ENCODE results near the gene P4HTM. TPM values are rescaled to one million over a fixed set of nuclear protein-coding genes. Genes with fewer than 3 reads are reported as not detected.
A peak's percentile ranks its signal among the peaks of the same experiment; 100 is the strongest.

P4HTM gene
- total RNA-seq, 1 donor from 2014 or later, result 25.0 TPM

- no peaks in the 10 kb centered on the region for H3K27me3 Mint-ChIP-seq (ENCODE audit: low read depth, unreplicated experiment)
- TF ChIP-seq EZH2 (IDR thresholded peaks at IDR 0.05; ENCODE audit: insufficient read depth, low read length) (no peak), CTCF (IDR thresholded peaks at IDR 0.05; ENCODE audit: insufficient read depth, low read depth, low read length) (no peak)
- peak within 1 kb of the TSS; percentile 84 for H3K27ac Mint-ChIP-seq (ENCODE audit: unreplicated experiment)
- no peaks in the 10 kb centered on the region for H3K27me3 ChIP-seq (ENCODE audit: insufficient read depth, low read length)
- H3K36me3 ChIP-seq (ENCODE audit: insufficient read depth, low read length), result peaks cover 16% of the 10 kb centered on the region
- DNase-seq (ENCODE audit: low read depth) (peak; percentile 39), FAIRE-seq (no peak)
- H3K36me3 Mint-ChIP-seq (ENCODE audit: low read depth, unreplicated experiment), result peaks cover 14% of the 10 kb centered on the region
- peaks cover 73% of the 10 kb centered on the region for H3K79me2 ChIP-seq (ENCODE audit: insufficient read depth, low read length)
- H3K4me3 Mint-ChIP-seq (ENCODE audit: unreplicated experiment), result peak within 1 kb of the TSS; percentile 93
- peak within 1 kb of the TSS; percentile 81 for H3K9ac ChIP-seq (ENCODE audit: low read length)
- peak within 1 kb of the TSS; percentile 87 for H2AFZ ChIP-seq (ENCODE audit: low read depth, low read length)
- peak within 1 kb of the TSS; percentile 52 for H3K27ac ChIP-seq (ENCODE audit: low read depth, low read length)
- peaks cover 15% of the 10 kb centered on the region for H3K4me1 Mint-ChIP-seq (ENCODE audit: low read depth, unreplicated experiment)
- peaks cover 47% of the 10 kb centered on the region for H4K20me1 ChIP-seq (ENCODE audit: insufficient read depth, low read length)
- H3K4me3 ChIP-seq (ENCODE audit: insufficient read depth, low read depth, low read length), result peak within 1 kb of the TSS; percentile 79
- no peaks in the 10 kb centered on the region for H3K9me3 Mint-ChIP-seq (ENCODE audit: unreplicated experiment)
- no peaks in the 10 kb centered on the region for H3K9me3 ChIP-seq (ENCODE audit: insufficient read depth, low read depth, low read length)
- H3K4me1 ChIP-seq (ENCODE audit: insufficient read depth, low read length), result peaks cover 30% of the 10 kb centered on the region
- H3K4me2 ChIP-seq (ENCODE audit: low read length), result peak within 1 kb of the TSS; percentile 98
These were observed 28.1 kb downstream of the P4HTM start, which contains the start of gene DALRD3 for GRCh38 chr3:49017971-49018706. DALRD3 (minus strand) TSS chr3:49018580; CDS start chr3:49018564, 16 bp downstream.

GRCh38 chr3:49018707-49019006 lies 28.6 kb downstream of the P4HTM start:
- Mint-ChIP-seq H3K27ac (ENCODE audit: unreplicated experiment) (peak overlapping the region; percentile 84), H3K9me3 (ENCODE audit: unreplicated experiment) (no peaks in the 10 kb centered on the region), H3K4me1 (ENCODE audit: low read depth, unreplicated experiment) (peaks cover 18% of the 10 kb centered on the region), H3K27me3 (ENCODE audit: low read depth, unreplicated experiment) (no peaks in the 10 kb centered on the region), H3K4me3 (ENCODE audit: unreplicated experiment) (peak overlapping the region; percentile 93), H3K36me3 (ENCODE audit: low read depth, unreplicated experiment) (peaks cover 16% of the 10 kb centered on the region)
- DNase-seq (ENCODE audit: low read depth) (no peak), FAIRE-seq (no peak)
- H3K9me3 ChIP-seq (ENCODE audit: insufficient read depth, low read depth, low read length), result no peaks in the 10 kb centered on the region
- peaks cover 46% of the 10 kb centered on the region for H4K20me1 ChIP-seq (ENCODE audit: insufficient read depth, low read length)
- H3K27me3 ChIP-seq (ENCODE audit: insufficient read depth, low read length), result no peaks in the 10 kb centered on the region
- H3K79me2 ChIP-seq (ENCODE audit: insufficient read depth, low read length), result peaks cover 72% of the 10 kb centered on the region
- peak overlapping the region; percentile 87 for H2AFZ ChIP-seq (ENCODE audit: low read depth, low read length)
- peaks cover 30% of the 10 kb centered on the region for H3K4me1 ChIP-seq (ENCODE audit: insufficient read depth, low read length)
- no peak for TF ChIP-seq CTCF (IDR thresholded peaks at IDR 0.05; ENCODE audit: insufficient read depth, low read depth, low read length)
- no peak for TF ChIP-seq EZH2 (IDR thresholded peaks at IDR 0.05; ENCODE audit: insufficient read depth, low read length)
- peak overlapping the region; percentile 52 for H3K27ac ChIP-seq (ENCODE audit: low read depth, low read length)
- peak overlapping the region; percentile 79 for H3K4me3 ChIP-seq (ENCODE audit: insufficient read depth, low read depth, low read length)
- peak overlapping the region; percentile 81 for H3K9ac ChIP-seq (ENCODE audit: low read length)
- H3K4me2 ChIP-seq (ENCODE audit: low read length), result peak overlapping the region; percentile 98
- H3K36me3 ChIP-seq (ENCODE audit: insufficient read depth, low read length), result peaks cover 19% of the 10 kb centered on the region

GRCh38 chr3:49019941-49020329 lies 29.9 kb downstream of the P4HTM start:
- no peaks in the 10 kb centered on the region for H3K9me3 Mint-ChIP-seq (ENCODE audit: unreplicated experiment)
- H3K36me3 ChIP-seq (ENCODE audit: insufficient read depth, low read length), result peaks cover 30% of the 10 kb centered on the region
- peaks cover 46% of the 10 kb centered on the region for H4K20me1 ChIP-seq (ENCODE audit: insufficient read depth, low read length)

More at GRCh38 chr3:49019941-49020329, 29.9 kb downstream of the P4HTM start:
- Histone ChIP-seq H3K4me3 (ENCODE audit: insufficient read depth, low read depth, low read length) (peak overlapping the region; percentile 81), H3K79me2 (ENCODE audit: insufficient read depth, low read length) (peaks cover 73% of the 10 kb centered on the region), H3K4me2 (ENCODE audit: low read length) (peak overlapping the region; percentile 95), H3K27me3 (ENCODE audit: insufficient read depth, low read length) (no peaks in the 10 kb centered on the region), H3K9ac (ENCODE audit: low read length) (peak overlapping the region; percentile 95), H3K4me1 (ENCODE audit: insufficient read depth, low read length) (peaks cover 30% of the 10 kb centered on the region), H3K27ac (ENCODE audit: low read depth, low read length) (peak overlapping the region; percentile 94), H2AFZ (ENCODE audit: low read depth, low read length) (no peak overlapping the region), H3K9me3 (ENCODE audit: insufficient read depth, low read depth, low read length) (no peaks in the 10 kb centered on the region)
- DNase-seq (ENCODE audit: low read depth) (no peak), FAIRE-seq (no peak)
- Mint-ChIP-seq H3K27me3 (ENCODE audit: low read depth, unreplicated experiment) (no peaks in the 10 kb centered on the region), H3K4me3 (ENCODE audit: unreplicated experiment) (peak overlapping the region; percentile 93), H3K4me1 (ENCODE audit: low read depth, unreplicated experiment) (peaks cover 18% of the 10 kb centered on the region), H3K27ac (ENCODE audit: unreplicated experiment) (peak overlapping the region; percentile 84), H3K36me3 (ENCODE audit: low read depth, unreplicated experiment) (peaks cover 16% of the 10 kb centered on the region)
- no peak for TF ChIP-seq CTCF (IDR thresholded peaks at IDR 0.05; ENCODE audit: insufficient read depth, low read depth, low read length)
- no peak for TF ChIP-seq EZH2 (IDR thresholded peaks at IDR 0.05; ENCODE audit: insufficient read depth, low read length)
